ENCODE results near the gene MRPL55. TPM values are rescaled to one million over a fixed set of nuclear protein-coding genes. Genes with fewer than 3 reads are reported as not detected.

MRPL55 gene
- total RNA-seq, 4 donors from 2014 or later: 99.3 to 161 (median 119) TPM

DNA sequence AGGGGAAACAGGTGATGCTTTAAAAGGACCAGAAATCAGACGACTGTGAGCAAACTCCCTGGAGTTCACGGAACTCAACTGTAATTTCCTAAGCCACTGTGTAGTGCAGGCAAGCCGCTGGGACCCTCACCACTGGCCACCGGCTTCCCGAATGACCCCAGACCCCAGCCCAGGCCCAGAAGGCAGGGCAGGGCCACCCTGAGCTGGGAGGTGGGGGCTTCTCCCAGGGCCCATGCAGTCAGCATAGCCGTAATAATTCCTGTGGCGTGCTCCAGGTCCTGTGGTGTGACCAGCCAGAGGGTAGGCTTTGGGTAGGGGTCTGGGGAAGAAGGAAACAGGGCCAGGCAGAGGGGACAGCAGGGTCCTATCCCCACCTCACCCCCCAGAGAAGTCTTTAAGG lies 30.1 kb downstream of the MRPL55 start:
- Histone ChIP-seq H3K27me3 (no peaks in the 10 kb centered on the region), H3K36me3 (no peaks in the 10 kb centered on the region), H3K4me1 (peaks cover 18% of the 10 kb centered on the region), H3K4me3 (no peak overlapping the region), H3K9me3 (no peaks in the 10 kb centered on the region), H3K27ac (no peak overlapping the region)
- peak; percentile 57 to 63 for DNase-seq (ENCODE audit: low spot score in 2 of 2)
- WGBS: 90% methylated on average over 6 of the region's 7 CpGs
- TF ChIP-seq POLR2AphosphoS5 (IDR thresholded peaks at IDR 0.05) (no peak), EP300 (IDR thresholded peaks at IDR 0.05) (no peak), POLR2A (IDR thresholded peaks at IDR 0.05) (no peak)
- TF ChIP-seq, protein P1, sequence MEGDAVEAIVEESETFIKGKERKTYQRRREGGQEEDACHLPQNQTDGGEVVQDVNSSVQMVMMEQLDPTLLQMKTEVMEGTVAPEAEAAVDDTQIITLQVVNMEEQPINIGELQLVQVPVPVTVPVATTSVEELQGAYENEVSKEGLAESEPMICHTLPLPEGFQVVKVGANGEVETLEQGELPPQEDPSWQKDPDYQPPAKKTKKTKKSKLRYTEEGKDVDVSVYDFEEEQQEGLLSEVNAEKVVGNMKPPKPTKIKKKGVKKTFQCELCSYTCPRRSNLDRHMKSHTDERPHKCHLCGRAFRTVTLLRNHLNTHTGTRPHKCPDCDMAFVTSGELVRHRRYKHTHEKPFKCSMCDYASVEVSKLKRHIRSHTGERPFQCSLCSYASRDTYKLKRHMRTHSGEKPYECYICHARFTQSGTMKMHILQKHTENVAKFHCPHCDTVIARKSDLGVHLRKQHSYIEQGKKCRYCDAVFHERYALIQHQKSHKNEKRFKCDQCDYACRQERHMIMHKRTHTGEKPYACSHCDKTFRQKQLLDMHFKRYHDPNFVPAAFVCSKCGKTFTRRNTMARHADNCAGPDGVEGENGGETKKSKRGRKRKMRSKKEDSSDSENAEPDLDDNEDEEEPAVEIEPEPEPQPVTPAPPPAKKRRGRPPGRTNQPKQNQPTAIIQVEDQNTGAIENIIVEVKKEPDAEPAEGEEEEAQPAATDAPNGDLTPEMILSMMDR (IDR thresholded peaks at IDR 0.05): no peak

- H3K4me1 ChIP-seq: peaks cover 13% of the 10 kb centered on the region
- no peaks in the 10 kb centered on the region for H3K27me3 ChIP-seq
- TF ChIP-seq POLR2A (IDR thresholded peaks at IDR 0.05) (no peak), EP300 (IDR thresholded peaks at IDR 0.05) (no peak), POLR2AphosphoS5 (IDR thresholded peaks at IDR 0.05) (no peak)
- TF ChIP-seq, protein P1 (IDR thresholded peaks at IDR 0.05): no peak
- 50% methylated on average over 9 of the region's 10 CpGs for WGBS
- H3K9me3 ChIP-seq: no peaks in the 10 kb centered on the region
- no peak for DNase-seq (ENCODE audit: low spot score in 2 of 2)
- no peaks in the 10 kb centered on the region for H3K36me3 ChIP-seq
- no peak overlapping the region for H3K27ac ChIP-seq
- no peak overlapping the region for H3K4me3 ChIP-seq
Observed at GRCh38 chr1:228077565-228078330, 31.4 kb downstream of the MRPL55 start.

GRCh38 chr1:228076796-228077430 lies 32.2 kb downstream of the MRPL55 start:
- Histone ChIP-seq H3K27ac (no peak overlapping the region), H3K27me3 (no peaks in the 10 kb centered on the region), H3K36me3 (no peaks in the 10 kb centered on the region), H3K4me3 (no peak overlapping the region), H3K9me3 (no peaks in the 10 kb centered on the region), H3K4me1 (peaks cover 13% of the 10 kb centered on the region)
- DNase-seq (ENCODE audit: low spot score in 2 of 2): peak; percentile 43 to 69
- TF ChIP-seq POLR2A (IDR thresholded peaks at IDR 0.05) (no peak), POLR2AphosphoS5 (IDR thresholded peaks at IDR 0.05) (no peak), EP300 (IDR thresholded peaks at IDR 0.05) (no peak)
- TF ChIP-seq, protein P1 (IDR thresholded peaks at IDR 0.05): no peak
- WGBS: 85% methylated on average over 9 of the region's 9 CpGs

- H3K27me3 ChIP-seq: no peaks in the 10 kb centered on the region
- no peak overlapping the region for H3K27ac ChIP-seq
- 77% methylated on average over 9 of the region's 9 CpGs for WGBS
- TF ChIP-seq, protein P1 (IDR thresholded peaks at IDR 0.05): no peak
- TF ChIP-seq POLR2A (IDR thresholded peaks at IDR 0.05) (no peak), EP300 (IDR thresholded peaks at IDR 0.05) (no peak), POLR2AphosphoS5 (IDR thresholded peaks at IDR 0.05) (no peak)
- H3K4me1 ChIP-seq: peaks cover 3% of the 10 kb centered on the region
- no peaks in the 10 kb centered on the region for H3K36me3 ChIP-seq
- DNase-seq (ENCODE audit: low spot score in 2 of 2): peak in 1 of 2 donors; percentile 59
- H3K4me3 ChIP-seq: no peak overlapping the region
- H3K9me3 ChIP-seq: no peaks in the 10 kb centered on the region
Observed at GRCh38 chr1:228075801-228076271, 33.3 kb downstream of the MRPL55 start.

Data from suprapubic skin (tissue), 4 donors.